ENCODE results near the gene COL20A1. TPM values are rescaled to one million over a fixed set of nuclear protein-coding genes. Genes with fewer than 3 reads are reported as not detected.

Gene COL20A1
- total and polyA plus RNA-seq, 2 of the 13 experiments (the other 11 are each of a cell fraction or from before 2014, with no cell fraction given), result not detected

DNA sequence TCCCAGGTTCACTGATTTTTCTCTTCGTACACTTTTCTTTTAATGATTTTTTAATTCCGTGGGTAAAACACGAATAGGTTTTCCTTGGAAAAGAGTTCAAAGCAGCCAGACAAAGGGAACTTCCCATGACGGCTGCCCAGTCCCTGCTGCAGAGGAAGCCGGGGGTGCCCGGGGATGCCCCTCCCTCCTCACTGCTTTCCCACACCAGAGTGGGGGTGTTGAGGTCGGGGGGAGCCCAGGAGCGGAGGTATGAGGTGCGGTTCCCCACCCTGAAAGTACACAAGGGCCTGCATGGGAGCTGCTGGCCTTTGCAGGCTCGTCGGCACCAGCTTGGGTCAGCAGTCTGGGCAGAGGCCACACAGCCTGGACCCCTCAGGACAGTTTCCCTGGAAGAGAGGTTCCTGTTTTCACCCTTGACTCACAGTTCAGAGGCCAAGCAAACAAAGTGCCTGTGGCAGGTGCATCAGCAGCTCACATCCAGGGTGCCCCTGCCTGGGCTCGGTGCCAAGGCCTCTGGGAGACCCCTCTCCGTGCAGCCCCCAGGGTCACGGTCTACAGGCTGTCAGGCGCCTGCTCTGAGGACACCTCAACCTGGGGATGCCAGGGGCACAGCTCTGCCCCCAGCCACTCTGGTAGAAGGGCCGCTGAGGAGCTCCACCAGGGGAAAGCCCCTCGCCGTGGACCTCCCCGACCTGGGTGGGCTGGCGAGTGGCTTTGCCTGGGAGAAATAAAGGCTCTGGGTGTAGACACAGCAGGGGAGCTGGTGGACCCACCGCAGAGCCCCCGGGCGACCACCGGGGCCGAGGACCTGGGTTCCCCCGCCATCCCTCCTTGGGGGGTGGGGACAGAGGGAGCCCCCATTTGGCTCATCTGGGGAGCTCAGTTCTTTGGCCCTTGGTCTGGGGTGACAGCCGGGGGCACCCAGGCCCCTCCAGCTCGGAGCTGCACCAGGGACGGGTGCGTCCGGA lies 83.6 kb downstream of the COL20A1 start:
- H4K20me1 ChIP-seq (ENCODE audit: insufficient read depth, low read length), result peaks cover 4% of the 10 kb centered on the region; the same call in 1 of the 2 replicates
- H3K4me2 ChIP-seq (ENCODE audit: low read depth, low read length), result 0 out of 2 replicates have a peak overlapping the region, but pooled peaks have one; percentile 12
- peaks cover 39% of the 10 kb centered on the region for H3K4me1 ChIP-seq (ENCODE audit: insufficient read depth, low read length)
- FAIRE-seq, result no peak
- intact Hi-C loops (cut with micrococcal nuclease; ENCODE audit: unreplicated experiment) (no loop called here), in situ Hi-C loops (cut with HindIII; ENCODE audit: extremely low pct_ligation_motif_present, low pct_unique_long_range_greater_than_20kb) (no loop called here)
- no peak overlapping the region for H3K27ac ChIP-seq (ENCODE audit: extremely low read length, insufficient read depth, low read length)
- no peak for DNase-seq (ENCODE audit: low spot score)
- H3K9ac ChIP-seq (ENCODE audit: insufficient read depth, low read depth, low read length), result no peak overlapping the region
- no peak overlapping the region for H2AFZ ChIP-seq (ENCODE audit: low read length)
- ChIA-PET POLR2A (interaction anchor here (1.8 kb wide), 2 partner anchors 13 to 67 kb away, joined by 4 to 7 read pairs; no protein-coding TSS in a partner anchor), CTCF (ENCODE audit: low intra/inter-chr PET ratio, low total read pairs) (interaction anchor here (3.9 kb wide), 1 partner anchor 66 kb away, joined by 18 read pairs; no protein-coding TSS in a partner anchor)
- WGBS (ENCODE audit: low lambda C conversion rate), result 30% methylated on average over 25 of the region's 31 CpGs
- H3K27me3 ChIP-seq (ENCODE audit: control insufficient read depth in 1 of 2, insufficient read depth in 2 of 2, low read length in 2 of 2), result peaks cover 9 to 45% of the 10 kb centered on the region in 2 experiments; a peak in 4 of 5 replicates
- no peaks in the 10 kb centered on the region for H3K9me3 ChIP-seq (ENCODE audit: low read length)
- no TSS peak for BruUV-seq (replicated peaks)
- H3K36me3 ChIP-seq (replicated peaks in 1 of 2; ENCODE audit: control insufficient read depth in 1 of 2, insufficient read depth in 2 of 2, low read length in 2 of 2), result no peaks in the 10 kb centered on the region
- H3K4me3 ChIP-seq (replicated peaks in 1 of 3; ENCODE audit: insufficient read depth in 1 of 3, low read depth in 2 of 3, low read length in 3 of 3), result no peak overlapping the region
- H3K79me2 ChIP-seq (ENCODE audit: insufficient read depth, low read length), result no peaks in the 10 kb centered on the region
- ATAC-seq, result peak; percentile 39
- TF ChIP-seq KDM5B (CRISPR knock-in tag; IDR thresholded peaks at IDR 0.05; ENCODE audit: borderline replicate concordance) (peak; percentile 43; the same call in 1 of the 2 replicates), ZNF292 (CRISPR knock-in tag; IDR thresholded peaks at IDR 0.05; ENCODE audit: borderline replicate concordance, low read depth) (0 out of 2 replicates have a peak, but pooled peaks have one; percentile 24), ZMYM3 (CRISPR knock-in tag; IDR thresholded peaks at IDR 0.05) (no peak), SALL1 (CRISPR knock-in tag; IDR thresholded peaks at IDR 0.05) (peak; percentile 51), NR2F2 (IDR thresholded peaks at IDR 0.05; ENCODE audit: borderline replicate concordance, low read depth) (peak; percentile 86), RARA (CRISPR knock-in tag; IDR thresholded peaks at IDR 0.05) (peak; percentile 35; the same call in 1 of the 2 replicates), ZNF891 (CRISPR knock-in tag; IDR thresholded peaks at IDR 0.05) (peak; percentile 5; the same call in 1 of the 2 replicates), MAF1 (CRISPR knock-in tag; IDR thresholded peaks at IDR 0.05; ENCODE audit: borderline replicate concordance) (no peak), ZNF563 (CRISPR knock-in tag; IDR thresholded peaks at IDR 0.05) (0 out of 2 replicates have a peak, but pooled peaks have one; percentile 15), ZNF614 (CRISPR knock-in tag; IDR thresholded peaks at IDR 0.05; ENCODE audit: borderline replicate concordance) (no peak), NR2F1 (CRISPR knock-in tag; IDR thresholded peaks at IDR 0.05) (peak; percentile 33 to 54; a peak in 1 of 4 replicates), ZNF749 (CRISPR knock-in tag; IDR thresholded peaks at IDR 0.05; ENCODE audit: borderline replicate concordance) (no peak), SNAI1 (CRISPR knock-in tag; IDR thresholded peaks at IDR 0.05; ENCODE audit: borderline replicate concordance) (peak; percentile 76; the same call in 1 of the 2 replicates), ZNF772 (CRISPR knock-in tag; IDR thresholded peaks at IDR 0.05) (no peak), ZNF34 (CRISPR knock-in tag; IDR thresholded peaks at IDR 0.05; ENCODE audit: borderline replicate concordance) (0 out of 2 replicates have a peak, but pooled peaks have one; percentile 32), PLRG1 (conservative IDR thresholded peaks at IDR 0.05) (no peak), BORCS8-MEF2B (CRISPR knock-in tag; IDR thresholded peaks at IDR 0.05) (0 out of 2 replicates have a peak, but pooled peaks have one; percentile 57), ZBTB7B (CRISPR knock-in tag; IDR thresholded peaks at IDR 0.05) (peak; percentile 94), HOXA3 (CRISPR knock-in tag; IDR thresholded peaks at IDR 0.05) (0 out of 2 replicates have a peak, but pooled peaks have one; percentile 19), RXRA (CRISPR knock-in tag; IDR thresholded peaks at IDR 0.05) (0 out of 2 replicates have a peak, but pooled peaks have one; percentile 30)
- TF ChIP-seq, protein P1, sequence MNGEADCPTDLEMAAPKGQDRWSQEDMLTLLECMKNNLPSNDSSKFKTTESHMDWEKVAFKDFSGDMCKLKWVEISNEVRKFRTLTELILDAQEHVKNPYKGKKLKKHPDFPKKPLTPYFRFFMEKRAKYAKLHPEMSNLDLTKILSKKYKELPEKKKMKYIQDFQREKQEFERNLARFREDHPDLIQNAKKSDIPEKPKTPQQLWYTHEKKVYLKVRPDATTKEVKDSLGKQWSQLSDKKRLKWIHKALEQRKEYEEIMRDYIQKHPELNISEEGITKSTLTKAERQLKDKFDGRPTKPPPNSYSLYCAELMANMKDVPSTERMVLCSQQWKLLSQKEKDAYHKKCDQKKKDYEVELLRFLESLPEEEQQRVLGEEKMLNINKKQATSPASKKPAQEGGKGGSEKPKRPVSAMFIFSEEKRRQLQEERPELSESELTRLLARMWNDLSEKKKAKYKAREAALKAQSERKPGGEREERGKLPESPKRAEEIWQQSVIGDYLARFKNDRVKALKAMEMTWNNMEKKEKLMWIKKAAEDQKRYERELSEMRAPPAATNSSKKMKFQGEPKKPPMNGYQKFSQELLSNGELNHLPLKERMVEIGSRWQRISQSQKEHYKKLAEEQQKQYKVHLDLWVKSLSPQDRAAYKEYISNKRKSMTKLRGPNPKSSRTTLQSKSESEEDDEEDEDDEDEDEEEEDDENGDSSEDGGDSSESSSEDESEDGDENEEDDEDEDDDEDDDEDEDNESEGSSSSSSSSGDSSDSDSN (CRISPR knock-in tag; IDR thresholded peaks at IDR 0.05), result 0 out of 2 replicates have a peak, but pooled peaks have one; percentile 22
